Spleen (tissue), 11 donors: Measurements from ENCODE around the gene RAP2C. TPM values are rescaled to one million over a fixed set of nuclear protein-coding genes. Genes with fewer than 3 reads are reported as not detected.
"Not testable (repeated sequence)": the region's sequence is repeated elsewhere in the genome, so short reads cannot be mapped to it uniquely, and the experiment has no call there.

Experiments
- DNase-seq: peaks from one replicate; pipeline ENCODE4 v3.0.0-alpha.2; 2020
- H3K27ac ChIP-seq, 8 donors: fragments of 200-600 bp; sonication (generic) in 7 of 8; 1 replicate in 4 of 8; 2 replicates in 4 of 8; pipeline versions ENCODE4 v1.5.0 to v1.8.0; 2016 to 2021; ENCODE audit warnings: inconsistent platforms in 4 of 8, mild to moderate bottlenecking in 4 of 8, moderate library complexity in 1 of 8
- H3K27me3 ChIP-seq, 7 donors: fragments of 200-600 bp; sonication (generic) in 6 of 7; replicated peaks in 1 of 7; 1 replicate in 4 of 7; 2 replicates in 3 of 7; pipeline versions ENCODE4 v1.5.0 to v1.8.0; 2016 to 2021; ENCODE audit warnings: inconsistent platforms in 3 of 7, mild to moderate bottlenecking in 1 of 7
- H3K36me3 ChIP-seq, 6 donors: fragments of 200-600 bp; sonication (generic) in 5 of 6; 1 replicate in 4 of 6; 2 replicates in 2 of 6; pipeline versions ENCODE4 v1.5.0 to v1.8.0; 2016 to 2021; ENCODE audit warnings: inconsistent platforms in 2 of 6
- H3K4me1 ChIP-seq, 6 donors: fragments of 200-600 bp; sonication (generic) in 5 of 6; 1 replicate in 3 of 6; 2 replicates in 3 of 6; pipeline versions ENCODE4 v1.5.0 to v1.8.0; 2016 to 2021; ENCODE audit warnings: inconsistent platforms in 3 of 6
- H3K4me3 ChIP-seq, 8 donors: fragments of 200-600 bp; sonication (generic) in 7 of 8; 1 replicate in 4 of 8; 2 replicates in 4 of 8; pipeline versions ENCODE4 v1.5.0 to v1.8.0; 2016 to 2021; ENCODE audit warnings: inconsistent platforms in 4 of 8, mild to moderate bottlenecking in 4 of 8, moderate library complexity in 2 of 8
- H3K9me3 ChIP-seq, 8 donors: fragments of 200-600 bp; sonication (generic) in 7 of 8; 1 replicate in 4 of 8; 2 replicates in 4 of 8; pipeline versions ENCODE4 v1.5.0 to v1.8.0; 2016 to 2021; ENCODE audit warnings: inconsistent platforms in 4 of 8
- CTCF ChIP-seq, 11 experiments: fragments of 200-600 bp in 7 of 11; fragments of 450-650 bp in 4 of 11; sonication (generic) in 4 of 11; IDR thresholded peaks in 8 of 11; conservative IDR thresholded peaks in 3 of 11; 1 replicate in 7 of 11; 2 replicates in 4 of 11; pipeline versions ENCODE4 v1.4.0 to v1.8.0; 2016 to 2021; ENCODE audit warnings: antibody characterized with exemption in 11 of 11, inconsistent platforms in 4 of 11, mild to moderate bottlenecking in 1 of 11
- POLR2A ChIP-seq, 3 donors: fragments of 450-650 bp; IDR thresholded peaks; one replicate each; pipeline ENCODE4 v1.5.1; 2017; ENCODE audit warnings: antibody characterized with exemption in 3 of 3, mild to moderate bottlenecking in 1 of 3
- POLR2AphosphoS5 ChIP-seq, 3 donors: sonication (generic); formaldehyde crosslinking; IDR thresholded peaks; one replicate each; pipeline ENCODE4 v1.5.1; 2017; ENCODE audit warnings: antibody characterized with exemption in 3 of 3
- WGBS, 5 donors: extraction: QIAGEN DNeasy Blood & Tissue Kit in 3 of 5; methylation state at CpG; one replicate each; pipeline versions ENCODE4 v1.1.5 to v1.1.7; 2013 to 2018; 5-methylcytosine and 5-hydroxymethylcytosine counted together
- intact Hi-C: fragments of 100-400 bp; cut with DNase I; formaldehyde crosslinking; loops from one replicate; pipeline ENCODE4 v1.15.0; 2023; ENCODE audit warnings: low total_unique reads
- polyA plus RNA-seq, 3 donors: library from polyadenylated mRNA; stranded (reverse); fragments of 200-250 nt; gene quantifications; one replicate each; pipeline ENCODE4 v1.2.1, GENCODE V29; 2013
- total RNA-seq, 7 donors: library from RNA; depleted of rRNA in 3 of 7; stranded (reverse); fragments of >200 nt in 3 of 7; fragmentation: NEBNext Ultra II Directional in 4 of 7; extraction: Animal tissue kit (Norgen Biotek cat#: 25700) in 4 of 7; gene quantifications; one replicate each; pipeline versions ENCODE4 v1.1.0 to v1.2.1, GENCODE V29; 2016 to 2021
- donor health status: healthy with polysubstance abuse.
- donor health status: DM: no; HTN: no; CAD: no; lungs with moderate emphysema.
- donor health status: DM: no; HTN: no; CAD: no.
- donor health status: Bipolar disorder and iron deficiency.
- donor health status: healthy.
- donor health status: DM: no; HTN: no; CAD: no.
- donor health status: DM: yes; HTN: yes; CAD: no.

RAP2C gene
- total and polyA plus RNA-seq, 10 donors: 22.5 to 38.5 (median 28.9) TPM

GRCh38 chrX:132171478-132171877 lies 47.8 kb downstream of the RAP2C start:
- Histone ChIP-seq H3K4me1 (no peaks in the 10 kb centered on the region), H3K9me3 (no peaks in the 10 kb centered on the region), H3K27me3 (peaks cover 0 to 4% (median 0%) of the 10 kb centered on the region in 7 donors), H3K36me3 (no peaks in the 10 kb centered on the region), H3K4me3 (no peak overlapping the region), H3K27ac (no peak overlapping the region)
- WGBS, 5 donors: 53 to 76% (median 59%) methylated on average over 3 of the region's 3 CpGs
- no peak for DNase-seq
- intact Hi-C loops: no loop called here
- no peak for TF ChIP-seq POLR2AphosphoS5 (IDR thresholded peaks at IDR 0.05)
- TF ChIP-seq CTCF (IDR thresholded peaks at IDR 0.05 in 8 of 11, conservative IDR thresholded peaks at IDR 0.05 in 3 of 11): no peak
- no peak for TF ChIP-seq POLR2A (IDR thresholded peaks at IDR 0.05)

- TF ChIP-seq CTCF (IDR thresholded peaks at IDR 0.05 in 8 of 11, conservative IDR thresholded peaks at IDR 0.05 in 3 of 11): no peak
- WGBS, 5 donors: 68 to 94% (median 91%) methylated on average over 3 of the region's 3 CpGs
- intact Hi-C loops: no loop called here
- Histone ChIP-seq H3K4me3 (no peak overlapping the region), H3K27me3 (peaks cover 0 to 4% (median 0%) of the 10 kb centered on the region in 7 donors), H3K36me3 (no peaks in the 10 kb centered on the region), H3K4me1 (no peaks in the 10 kb centered on the region), H3K9me3 (peaks cover 0 to 13% (median 0%) of the 10 kb centered on the region in 8 donors), H3K27ac (no peak overlapping the region)
- DNase-seq: no peak
Observed at GRCh38 chrX:132169554-132169953, 49.7 kb downstream of the RAP2C start.

- intact Hi-C loops: no loop called here
- peaks cover 0 to 8% (median 0%) of the 10 kb centered on the region in 7 donors for H3K27me3 ChIP-seq
- TF ChIP-seq POLR2A (IDR thresholded peaks at IDR 0.05): no peak
- no peak for TF ChIP-seq POLR2AphosphoS5 (IDR thresholded peaks at IDR 0.05)
- no peak for TF ChIP-seq CTCF (IDR thresholded peaks at IDR 0.05 in 8 of 11, conservative IDR thresholded peaks at IDR 0.05 in 3 of 11)
- H3K36me3 ChIP-seq: no peaks in the 10 kb centered on the region
- no peak overlapping the region for H3K4me3 ChIP-seq
- H3K9me3 ChIP-seq: peaks cover 0 to 21% (median 0%) of the 10 kb centered on the region in 8 donors
- no peaks in the 10 kb centered on the region for H3K4me1 ChIP-seq
- H3K27ac ChIP-seq: no peak overlapping the region
- no peak for DNase-seq
Observed at GRCh38 chrX:132165651-132166050, 53.6 kb downstream of the RAP2C start.

GRCh38 chrX:132165005-132165404 lies 54.2 kb downstream of the RAP2C start:
- Histone ChIP-seq H3K36me3 (no peaks in the 10 kb centered on the region), H3K27ac (no peak overlapping the region), H3K4me1 (no peaks in the 10 kb centered on the region), H3K4me3 (no peak overlapping the region), H3K9me3 (peaks cover 0 to 21% (median 0%) of the 10 kb centered on the region in 8 donors), H3K27me3 (peaks cover 0 to 8% (median 0%) of the 10 kb centered on the region in 7 donors)
- intact Hi-C loops: no loop called here
- no peak for TF ChIP-seq POLR2AphosphoS5 (IDR thresholded peaks at IDR 0.05)
- TF ChIP-seq CTCF (IDR thresholded peaks at IDR 0.05 in 8 of 11, conservative IDR thresholded peaks at IDR 0.05 in 3 of 11): no peak
- TF ChIP-seq POLR2A (IDR thresholded peaks at IDR 0.05): no peak
- no peak for DNase-seq

GRCh38 chrX:132163094-132163493 lies 56.2 kb downstream of the RAP2C start:
- H3K27me3 ChIP-seq, H3K4me1 ChIP-seq, H3K27ac ChIP-seq, H3K36me3 ChIP-seq, DNase-seq, H3K4me3 ChIP-seq, intact Hi-C loops: not testable (repeated sequence)
- WGBS, 5 donors: 81 to 97% (median 86%) methylated on average over 3 of the region's 3 CpGs; no CpG with 5 or more reads in 1 of the 5 donors
- peaks cover 0 to 21% (median 0%) of the 10 kb centered on the region in 8 donors for H3K9me3 ChIP-seq
